ENCODE results near the gene SPTBN1. TPM values are rescaled to one million over a fixed set of nuclear protein-coding genes. Genes with fewer than 3 reads are reported as not detected.

Gene SPTBN1
- total and polyA plus RNA-seq, 2 of the 13 experiments (the other 11 are each of a cell fraction or from before 2014, with no cell fraction given), result 123 to 299 TPM

DNA sequence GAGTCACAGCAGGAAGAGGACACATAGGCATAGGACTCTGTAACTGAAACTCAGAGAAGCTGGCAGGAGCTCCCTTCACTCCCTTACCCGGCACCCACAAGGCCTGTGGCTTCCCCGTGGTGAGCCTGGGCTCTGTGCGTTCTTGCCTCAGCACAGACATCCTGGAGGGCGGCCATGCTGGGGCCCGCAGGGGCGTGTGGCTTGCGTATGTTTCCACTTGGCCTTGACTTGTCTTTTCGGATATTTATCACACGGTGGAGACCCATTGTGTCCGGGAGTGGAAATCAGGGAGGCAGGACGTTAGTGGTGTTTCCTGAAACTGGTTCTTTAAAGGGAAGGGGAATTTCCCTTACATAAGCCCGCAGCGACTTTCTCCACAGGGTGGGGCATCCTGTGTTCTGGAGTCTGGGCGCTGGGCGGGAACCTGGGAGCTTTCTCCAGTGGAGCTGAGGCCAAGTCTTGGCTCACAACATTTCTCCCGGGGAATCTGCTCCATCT, 217.4 kb downstream of the SPTBN1 start (continued):
- TF ChIP-seq AGO1 (IDR thresholded peaks at IDR 0.05; ENCODE audit: low read depth, low read length, poor library complexity, severe bottlenecking), result peak; percentile 11
- TF ChIP-seq SIX4 (CRISPR knock-in tag; IDR thresholded peaks at IDR 0.05), result no peak
- TF ChIP-seq, protein P1, sequence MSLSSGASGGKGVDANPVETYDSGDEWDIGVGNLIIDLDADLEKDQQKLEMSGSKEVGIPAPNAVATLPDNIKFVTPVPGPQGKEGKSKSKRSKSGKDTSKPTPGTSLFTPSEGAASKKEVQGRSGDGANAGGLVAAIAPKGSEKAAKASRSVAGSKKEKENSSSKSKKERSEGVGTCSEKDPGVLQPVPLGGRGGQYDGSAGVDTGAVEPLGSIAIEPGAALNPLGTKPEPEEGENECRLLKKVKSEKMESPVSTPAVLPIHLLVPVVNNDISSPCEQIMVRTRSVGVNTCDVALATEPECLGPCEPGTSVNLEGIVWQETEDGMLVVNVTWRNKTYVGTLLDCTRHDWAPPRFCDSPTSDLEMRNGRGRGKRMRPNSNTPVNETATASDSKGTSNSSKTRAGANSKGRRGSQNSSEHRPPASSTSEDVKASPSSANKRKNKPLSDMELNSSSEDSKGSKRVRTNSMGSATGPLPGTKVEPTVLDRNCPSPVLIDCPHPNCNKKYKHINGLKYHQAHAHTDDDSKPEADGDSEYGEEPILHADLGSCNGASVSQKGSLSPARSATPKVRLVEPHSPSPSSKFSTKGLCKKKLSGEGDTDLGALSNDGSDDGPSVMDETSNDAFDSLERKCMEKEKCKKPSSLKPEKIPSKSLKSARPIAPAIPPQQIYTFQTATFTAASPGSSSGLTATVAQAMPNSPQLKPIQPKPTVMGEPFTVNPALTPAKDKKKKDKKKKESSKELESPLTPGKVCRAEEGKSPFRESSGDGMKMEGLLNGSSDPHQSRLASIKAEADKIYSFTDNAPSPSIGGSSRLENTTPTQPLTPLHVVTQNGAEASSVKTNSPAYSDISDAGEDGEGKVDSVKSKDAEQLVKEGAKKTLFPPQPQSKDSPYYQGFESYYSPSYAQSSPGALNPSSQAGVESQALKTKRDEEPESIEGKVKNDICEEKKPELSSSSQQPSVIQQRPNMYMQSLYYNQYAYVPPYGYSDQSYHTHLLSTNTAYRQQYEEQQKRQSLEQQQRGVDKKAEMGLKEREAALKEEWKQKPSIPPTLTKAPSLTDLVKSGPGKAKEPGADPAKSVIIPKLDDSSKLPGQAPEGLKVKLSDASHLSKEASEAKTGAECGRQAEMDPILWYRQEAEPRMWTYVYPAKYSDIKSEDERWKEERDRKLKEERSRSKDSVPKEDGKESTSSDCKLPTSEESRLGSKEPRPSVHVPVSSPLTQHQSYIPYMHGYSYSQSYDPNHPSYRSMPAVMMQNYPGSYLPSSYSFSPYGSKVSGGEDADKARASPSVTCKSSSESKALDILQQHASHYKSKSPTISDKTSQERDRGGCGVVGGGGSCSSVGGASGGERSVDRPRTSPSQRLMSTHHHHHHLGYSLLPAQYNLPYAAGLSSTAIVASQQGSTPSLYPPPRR (CRISPR knock-in tag; IDR thresholded peaks at IDR 0.05; ENCODE audit: borderline replicate concordance), result 0 out of 2 replicates have a peak, but pooled peaks have one; percentile 21
- no peak for TF ChIP-seq ZSCAN21 (CRISPR knock-in tag; IDR thresholded peaks at IDR 0.05; ENCODE audit: borderline replicate concordance)
- no peak for TF ChIP-seq ELF1 (CRISPR knock-in tag; IDR thresholded peaks at IDR 0.05)
- no peak for TF ChIP-seq MED13 (CRISPR knock-in tag; IDR thresholded peaks at IDR 0.05)
- TF ChIP-seq, protein P2, sequence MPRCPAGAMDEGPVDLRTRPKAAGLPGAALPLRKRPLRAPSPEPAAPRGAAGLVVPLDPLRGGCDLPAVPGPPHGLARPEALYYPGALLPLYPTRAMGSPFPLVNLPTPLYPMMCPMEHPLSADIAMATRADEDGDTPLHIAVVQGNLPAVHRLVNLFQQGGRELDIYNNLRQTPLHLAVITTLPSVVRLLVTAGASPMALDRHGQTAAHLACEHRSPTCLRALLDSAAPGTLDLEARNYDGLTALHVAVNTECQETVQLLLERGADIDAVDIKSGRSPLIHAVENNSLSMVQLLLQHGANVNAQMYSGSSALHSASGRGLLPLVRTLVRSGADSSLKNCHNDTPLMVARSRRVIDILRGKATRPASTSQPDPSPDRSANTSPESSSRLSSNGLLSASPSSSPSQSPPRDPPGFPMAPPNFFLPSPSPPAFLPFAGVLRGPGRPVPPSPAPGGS (CRISPR knock-in tag; IDR thresholded peaks at IDR 0.05), result no peak
- TF ChIP-seq, protein P3, sequence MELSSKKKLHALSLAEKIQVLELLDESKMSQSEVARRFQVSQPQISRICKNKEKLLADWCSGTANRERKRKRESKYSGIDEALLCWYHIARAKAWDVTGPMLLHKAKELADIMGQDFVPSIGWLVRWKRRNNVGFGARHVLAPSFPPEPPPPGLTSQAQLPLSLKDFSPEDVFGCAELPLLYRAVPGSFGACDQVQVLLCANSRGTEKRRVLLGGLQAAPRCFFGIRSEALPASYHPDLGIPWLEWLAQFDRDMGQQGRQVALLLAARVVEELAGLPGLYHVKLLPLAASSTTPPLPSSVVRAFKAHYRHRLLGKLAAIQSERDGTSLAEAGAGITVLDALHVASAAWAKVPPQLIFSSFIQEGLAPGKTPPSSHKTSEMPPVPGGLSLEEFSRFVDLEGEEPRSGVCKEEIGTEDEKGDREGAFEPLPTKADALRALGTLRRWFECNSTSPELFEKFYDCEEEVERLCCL (CRISPR knock-in tag; IDR thresholded peaks at IDR 0.05; ENCODE audit: borderline replicate concordance), result 0 out of 2 replicates have a peak, but pooled peaks have one; percentile 63
- no peak for TF ChIP-seq SP4 (CRISPR knock-in tag; IDR thresholded peaks at IDR 0.05)
- no peak for TF ChIP-seq YY1 (IDR thresholded peaks at IDR 0.05; ENCODE audit: insufficient read depth, insufficient replicate concordance, low read depth, low read length)
- TF ChIP-seq BCL6 (CRISPR knock-in tag; IDR thresholded peaks at IDR 0.05), result no peak
- no peak for TF ChIP-seq ZNF17 (CRISPR knock-in tag; IDR thresholded peaks at IDR 0.05)
- TF ChIP-seq ZNF484 (CRISPR knock-in tag; IDR thresholded peaks at IDR 0.05; ENCODE audit: borderline replicate concordance, low read depth), result no peak
- no peak for TF ChIP-seq ZNF800 (CRISPR knock-in tag; IDR thresholded peaks at IDR 0.05)
- no peak for TF ChIP-seq KMT2A (CRISPR knock-in tag; IDR thresholded peaks at IDR 0.05)
- no peak for TF ChIP-seq IKZF4 (CRISPR knock-in tag; IDR thresholded peaks at IDR 0.05; ENCODE audit: borderline replicate concordance, low read depth, not compliant biosample characterization)
- no peak for TF ChIP-seq ZFP41 (CRISPR knock-in tag; IDR thresholded peaks at IDR 0.05; ENCODE audit: borderline replicate concordance)
- TF ChIP-seq ZKSCAN1 (IDR thresholded peaks at IDR 0.05; ENCODE audit: low read length), result no peak
- no peak for TF ChIP-seq ZNF121 (CRISPR knock-in tag; IDR thresholded peaks at IDR 0.05)
- no peak for TF ChIP-seq RFX3 (CRISPR knock-in tag; IDR thresholded peaks at IDR 0.05)
- no peak for TF ChIP-seq HDAC1 (CRISPR knock-in tag; IDR thresholded peaks at IDR 0.05)
- TF ChIP-seq IKZF1 (IDR thresholded peaks at IDR 0.05), result no peak
